Liver (tissue), 9 donors: ENCODE results near the gene CTNND1. TPM values are rescaled to one million over a fixed set of nuclear protein-coding genes. Genes with fewer than 3 reads are reported as not detected.

Source experiments
- DNase-seq: peaks from one replicate; pipeline ENCODE4 v3.0.0-alpha.2; 2017; ENCODE audit warnings: low spot score
- H3K27ac ChIP-seq, 2 donors: one replicate each; pipeline ENCODE4 v1.7.0; 2013; ENCODE audit warnings: inconsistent platforms in 2 of 2, low read length in 2 of 2, control low read depth in 1 of 2, low read depth in 1 of 2, mild to moderate bottlenecking in 1 of 2
- H3K27me3 ChIP-seq, 4 donors: one replicate each; pipeline versions ENCODE4 v1.6.1 to v1.7.0; 2013; ENCODE audit warnings: low read length in 3 of 4, inconsistent platforms in 1 of 4, mild to moderate bottlenecking in 1 of 4, moderate library complexity in 1 of 4; ENCODE audit not compliant: control insufficient read depth in 4 of 4, insufficient read depth in 4 of 4
- H3K36me3 ChIP-seq, 4 donors: one replicate each; pipeline versions ENCODE4 v1.6.1 to v1.7.0; 2013; ENCODE audit warnings: low read length in 3 of 4, mild to moderate bottlenecking in 3 of 4, low read depth in 1 of 4, moderate library complexity in 1 of 4; ENCODE audit not compliant: control insufficient read depth in 4 of 4, insufficient read depth in 3 of 4
- H3K4me1 ChIP-seq, 4 donors: one replicate each; pipeline versions ENCODE4 v1.6.1 to v1.7.0; 2013; ENCODE audit warnings: low read length in 3 of 4, mild to moderate bottlenecking in 3 of 4, moderate library complexity in 1 of 4; ENCODE audit not compliant: control insufficient read depth in 4 of 4, insufficient read depth in 4 of 4
- H3K4me3 ChIP-seq, 3 donors: one replicate each; pipeline versions ENCODE4 v1.6.1 to v1.7.0; 2013; ENCODE audit warnings: low read length in 3 of 3, control low read depth in 1 of 3, low read depth in 1 of 3, mild to moderate bottlenecking in 1 of 3
- H3K9ac ChIP-seq, 2 donors: one replicate each; pipeline ENCODE4 v1.7.0; 2013; ENCODE audit warnings: low read length in 2 of 2, mild to moderate bottlenecking in 2 of 2, moderate library complexity in 2 of 2, control low read depth in 1 of 2, low read depth in 1 of 2
- H3K9me3 ChIP-seq, 4 donors: one replicate each; pipeline versions ENCODE4 v1.6.1 to v1.7.0; 2013; ENCODE audit warnings: low read length in 3 of 4; ENCODE audit not compliant: control insufficient read depth in 4 of 4
- EGR1 ChIP-seq, 2 donors: IDR thresholded peaks; 2 replicates each; pipeline ENCODE4 v1.6.1; 2016 to 2018; ENCODE audit warnings: antibody characterized with exemption in 2 of 2, low read depth in 2 of 2
- FOXA1 ChIP-seq: IDR thresholded peaks from 2 replicates; pipeline ENCODE4 v1.6.1; 2016; ENCODE audit warnings: antibody characterized with exemption
- FOXA2 ChIP-seq: IDR thresholded peaks from 2 replicates; pipeline ENCODE4 v1.6.1; 2016; ENCODE audit warnings: antibody characterized with exemption
- GABPA ChIP-seq, 2 donors: IDR thresholded peaks in 1 of 2; conservative IDR thresholded peaks in 1 of 2; 2 replicates each; pipeline ENCODE4 v1.6.1; 2016; ENCODE audit warnings: antibody characterized with exemption in 2 of 2, mild to moderate bottlenecking in 1 of 2, moderate library complexity in 1 of 2
- HNF4A ChIP-seq, 2 donors: conservative IDR thresholded peaks; 2 replicates each; pipeline ENCODE4 v1.6.1; 2016; ENCODE audit warnings: antibody characterized with exemption in 2 of 2, mild to moderate bottlenecking in 2 of 2
- HNF4G ChIP-seq: IDR thresholded peaks from 2 replicates; pipeline ENCODE4 v1.6.1; 2016; ENCODE audit warnings: antibody characterized with exemption
- JUND ChIP-seq, 2 donors: IDR thresholded peaks; 2 replicates each; pipeline ENCODE4 v1.6.1; 2016; ENCODE audit warnings: antibody characterized with exemption in 2 of 2
- NR2F2 ChIP-seq: IDR thresholded peaks from 2 replicates; pipeline ENCODE4 v1.6.1; 2016; ENCODE audit warnings: antibody characterized with exemption
- RAD21 ChIP-seq, 2 donors: IDR thresholded peaks; 2 replicates each; pipeline ENCODE4 v1.6.1; 2016; ENCODE audit warnings: antibody characterized with exemption in 2 of 2, mild to moderate bottlenecking in 2 of 2
- RXRA ChIP-seq, 2 donors: IDR thresholded peaks; 2 replicates each; pipeline ENCODE4 v1.6.1; 2017 to 2018; ENCODE audit warnings: antibody characterized with exemption in 2 of 2, mild to moderate bottlenecking in 1 of 2
- SP1 ChIP-seq: IDR thresholded peaks from 2 replicates; pipeline ENCODE4 v1.6.1; 2018; ENCODE audit warnings: antibody characterized with exemption, mild to moderate bottlenecking
- TAF1 ChIP-seq: conservative IDR thresholded peaks from 2 replicates; pipeline ENCODE4 v1.6.1; 2016; ENCODE audit warnings: antibody characterized with exemption, mild to moderate bottlenecking
- YY1 ChIP-seq: IDR thresholded peaks from 2 replicates; pipeline ENCODE4 v1.6.1; 2016; ENCODE audit warnings: antibody characterized with exemption, mild to moderate bottlenecking
- WGBS: extraction: QIAGEN DNeasy Blood & Tissue Kit; methylation state at CpG from one replicate; pipeline ENCODE4 v1.1.7; 2013; 5-methylcytosine and 5-hydroxymethylcytosine counted together
- polyA plus RNA-seq, 2 donors: library from polyadenylated mRNA; stranded (reverse) in 1 of 2; unstranded in 1 of 2; fragments of 200-250 nt in 1 of 2; fragments of >200 nt in 1 of 2; fragmentation: Nextera tagmentation in 1 of 2; extraction: Ambion mirVana in 1 of 2; gene quantifications; one replicate each; pipeline versions ENCODE4 v1.2.1 to v1.2.3, GENCODE V29; 2013 to 2015
- total RNA-seq, 2 donors: library from RNA; depleted of rRNA; stranded (reverse); fragments of >200 nt; gene quantifications; one replicate each; pipeline ENCODE4 v1.2.3, GENCODE V29; 2014
- TF ChIP-seq, protein P1 (sequence below): IDR thresholded peaks from 2 replicates; pipeline ENCODE4 v1.6.1; 2016; ENCODE audit warnings: antibody characterized with exemption, mild to moderate bottlenecking
- TF ChIP-seq, protein P2 (sequence below): IDR thresholded peaks from 2 replicates; pipeline ENCODE4 v1.6.1; 2016; ENCODE audit warnings: antibody characterized with exemption
- TF ChIP-seq, protein P3 (sequence below): fragments of 150-350 bp; IDR thresholded peaks from 2 replicates; pipeline ENCODE4 v1.5.1; 2017; ENCODE audit warnings: improper control_type of control experiment, low read depth, low read length; ENCODE audit not compliant: missing input control
- TF ChIP-seq, protein P4 (sequence below): IDR thresholded peaks from 2 replicates; pipeline ENCODE4 v1.6.1; 2016; ENCODE audit warnings: antibody characterized with exemption
- TF ChIP-seq, protein P5 (sequence below): IDR thresholded peaks from 2 replicates; pipeline ENCODE4 v1.6.1; 2016; ENCODE audit warnings: antibody characterized with exemption
- donor health status: healthy.
- donor health status: healthy.
- donor health status: healthy.
- donor health status: healthy.
- donor health status: healthy.

The CTNND1 gene
- total and polyA plus RNA-seq, 4 donors, result 21.5 to 97.1 (median 58.0) TPM

DNA sequence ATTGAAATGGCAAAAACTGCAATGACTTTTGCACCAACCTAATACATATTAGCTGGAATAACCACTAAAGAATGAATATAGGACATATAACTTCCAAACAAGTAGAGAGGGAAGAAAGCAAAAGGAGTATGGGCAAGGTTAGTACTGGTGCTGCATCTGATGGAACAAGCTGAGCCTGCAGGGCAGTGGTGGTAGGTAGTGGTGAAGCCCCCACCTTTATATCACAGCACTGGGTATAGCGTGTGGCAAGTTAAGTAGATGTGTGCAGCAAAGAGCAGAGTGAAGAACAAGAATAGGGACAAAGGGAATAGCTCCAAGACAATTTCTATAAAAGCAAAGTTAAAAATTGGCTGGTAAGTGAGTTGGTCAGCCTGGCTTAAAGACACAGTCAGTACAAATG lies 62.3 kb downstream of the CTNND1 start:
- H3K9ac ChIP-seq, result no peak overlapping the region
- no peaks in the 10 kb centered on the region for H3K4me1 ChIP-seq
- no peak overlapping the region for H3K27ac ChIP-seq
- no peaks in the 10 kb centered on the region for H3K36me3 ChIP-seq
- DNase-seq, result no peak
- 89% methylated on average over 1 of the region's 1 CpG for WGBS
- TF ChIP-seq FOXA2 (no peak), TAF1 (no peak), YY1 (no peak), SP1 (no peak), GABPA (IDR thresholded peaks at IDR 0.05 in 1 of 2, conservative IDR thresholded peaks at IDR 0.05 in 1 of 2) (no peak), RAD21 (IDR thresholded peaks at IDR 0.05) (no peak), RXRA (IDR thresholded peaks at IDR 0.05) (no peak), HNF4G (no peak), NR2F2 (no peak), JUND (IDR thresholded peaks at IDR 0.05) (no peak), EGR1 (IDR thresholded peaks at IDR 0.05; ENCODE audit: low read depth in 2 of 2) (no peak), HNF4A (conservative IDR thresholded peaks at IDR 0.05) (no peak), FOXA1 (no peak)
- TF ChIP-seq, protein P1, sequence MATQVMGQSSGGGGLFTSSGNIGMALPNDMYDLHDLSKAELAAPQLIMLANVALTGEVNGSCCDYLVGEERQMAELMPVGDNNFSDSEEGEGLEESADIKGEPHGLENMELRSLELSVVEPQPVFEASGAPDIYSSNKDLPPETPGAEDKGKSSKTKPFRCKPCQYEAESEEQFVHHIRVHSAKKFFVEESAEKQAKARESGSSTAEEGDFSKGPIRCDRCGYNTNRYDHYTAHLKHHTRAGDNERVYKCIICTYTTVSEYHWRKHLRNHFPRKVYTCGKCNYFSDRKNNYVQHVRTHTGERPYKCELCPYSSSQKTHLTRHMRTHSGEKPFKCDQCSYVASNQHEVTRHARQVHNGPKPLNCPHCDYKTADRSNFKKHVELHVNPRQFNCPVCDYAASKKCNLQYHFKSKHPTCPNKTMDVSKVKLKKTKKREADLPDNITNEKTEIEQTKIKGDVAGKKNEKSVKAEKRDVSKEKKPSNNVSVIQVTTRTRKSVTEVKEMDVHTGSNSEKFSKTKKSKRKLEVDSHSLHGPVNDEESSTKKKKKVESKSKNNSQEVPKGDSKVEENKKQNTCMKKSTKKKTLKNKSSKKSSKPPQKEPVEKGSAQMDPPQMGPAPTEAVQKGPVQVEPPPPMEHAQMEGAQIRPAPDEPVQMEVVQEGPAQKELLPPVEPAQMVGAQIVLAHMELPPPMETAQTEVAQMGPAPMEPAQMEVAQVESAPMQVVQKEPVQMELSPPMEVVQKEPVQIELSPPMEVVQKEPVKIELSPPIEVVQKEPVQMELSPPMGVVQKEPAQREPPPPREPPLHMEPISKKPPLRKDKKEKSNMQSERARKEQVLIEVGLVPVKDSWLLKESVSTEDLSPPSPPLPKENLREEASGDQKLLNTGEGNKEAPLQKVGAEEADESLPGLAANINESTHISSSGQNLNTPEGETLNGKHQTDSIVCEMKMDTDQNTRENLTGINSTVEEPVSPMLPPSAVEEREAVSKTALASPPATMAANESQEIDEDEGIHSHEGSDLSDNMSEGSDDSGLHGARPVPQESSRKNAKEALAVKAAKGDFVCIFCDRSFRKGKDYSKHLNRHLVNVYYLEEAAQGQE, result no peak
- TF ChIP-seq, protein P2, sequence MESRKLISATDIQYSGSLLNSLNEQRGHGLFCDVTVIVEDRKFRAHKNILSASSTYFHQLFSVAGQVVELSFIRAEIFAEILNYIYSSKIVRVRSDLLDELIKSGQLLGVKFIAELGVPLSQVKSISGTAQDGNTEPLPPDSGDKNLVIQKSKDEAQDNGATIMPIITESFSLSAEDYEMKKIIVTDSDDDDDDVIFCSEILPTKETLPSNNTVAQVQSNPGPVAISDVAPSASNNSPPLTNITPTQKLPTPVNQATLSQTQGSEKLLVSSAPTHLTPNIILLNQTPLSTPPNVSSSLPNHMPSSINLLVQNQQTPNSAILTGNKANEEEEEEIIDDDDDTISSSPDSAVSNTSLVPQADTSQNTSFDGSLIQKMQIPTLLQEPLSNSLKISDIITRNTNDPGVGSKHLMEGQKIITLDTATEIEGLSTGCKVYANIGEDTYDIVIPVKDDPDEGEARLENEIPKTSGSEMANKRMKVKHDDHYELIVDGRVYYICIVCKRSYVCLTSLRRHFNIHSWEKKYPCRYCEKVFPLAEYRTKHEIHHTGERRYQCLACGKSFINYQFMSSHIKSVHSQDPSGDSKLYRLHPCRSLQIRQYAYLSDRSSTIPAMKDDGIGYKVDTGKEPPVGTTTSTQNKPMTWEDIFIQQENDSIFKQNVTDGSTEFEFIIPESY, result no peak
- TF ChIP-seq, protein P3, sequence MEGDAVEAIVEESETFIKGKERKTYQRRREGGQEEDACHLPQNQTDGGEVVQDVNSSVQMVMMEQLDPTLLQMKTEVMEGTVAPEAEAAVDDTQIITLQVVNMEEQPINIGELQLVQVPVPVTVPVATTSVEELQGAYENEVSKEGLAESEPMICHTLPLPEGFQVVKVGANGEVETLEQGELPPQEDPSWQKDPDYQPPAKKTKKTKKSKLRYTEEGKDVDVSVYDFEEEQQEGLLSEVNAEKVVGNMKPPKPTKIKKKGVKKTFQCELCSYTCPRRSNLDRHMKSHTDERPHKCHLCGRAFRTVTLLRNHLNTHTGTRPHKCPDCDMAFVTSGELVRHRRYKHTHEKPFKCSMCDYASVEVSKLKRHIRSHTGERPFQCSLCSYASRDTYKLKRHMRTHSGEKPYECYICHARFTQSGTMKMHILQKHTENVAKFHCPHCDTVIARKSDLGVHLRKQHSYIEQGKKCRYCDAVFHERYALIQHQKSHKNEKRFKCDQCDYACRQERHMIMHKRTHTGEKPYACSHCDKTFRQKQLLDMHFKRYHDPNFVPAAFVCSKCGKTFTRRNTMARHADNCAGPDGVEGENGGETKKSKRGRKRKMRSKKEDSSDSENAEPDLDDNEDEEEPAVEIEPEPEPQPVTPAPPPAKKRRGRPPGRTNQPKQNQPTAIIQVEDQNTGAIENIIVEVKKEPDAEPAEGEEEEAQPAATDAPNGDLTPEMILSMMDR, result no peak
- TF ChIP-seq, protein P4, sequence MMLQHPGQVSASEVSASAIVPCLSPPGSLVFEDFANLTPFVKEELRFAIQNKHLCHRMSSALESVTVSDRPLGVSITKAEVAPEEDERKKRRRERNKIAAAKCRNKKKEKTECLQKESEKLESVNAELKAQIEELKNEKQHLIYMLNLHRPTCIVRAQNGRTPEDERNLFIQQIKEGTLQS, result no peak
- TF ChIP-seq, protein P5, sequence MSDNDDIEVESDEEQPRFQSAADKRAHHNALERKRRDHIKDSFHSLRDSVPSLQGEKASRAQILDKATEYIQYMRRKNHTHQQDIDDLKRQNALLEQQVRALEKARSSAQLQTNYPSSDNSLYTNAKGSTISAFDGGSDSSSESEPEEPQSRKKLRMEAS, result no peak
- H3K4me3 ChIP-seq, result no peak overlapping the region
- no peaks in the 10 kb centered on the region for H3K9me3 ChIP-seq
- H3K27me3 ChIP-seq, result no peaks in the 10 kb centered on the region

DNA sequence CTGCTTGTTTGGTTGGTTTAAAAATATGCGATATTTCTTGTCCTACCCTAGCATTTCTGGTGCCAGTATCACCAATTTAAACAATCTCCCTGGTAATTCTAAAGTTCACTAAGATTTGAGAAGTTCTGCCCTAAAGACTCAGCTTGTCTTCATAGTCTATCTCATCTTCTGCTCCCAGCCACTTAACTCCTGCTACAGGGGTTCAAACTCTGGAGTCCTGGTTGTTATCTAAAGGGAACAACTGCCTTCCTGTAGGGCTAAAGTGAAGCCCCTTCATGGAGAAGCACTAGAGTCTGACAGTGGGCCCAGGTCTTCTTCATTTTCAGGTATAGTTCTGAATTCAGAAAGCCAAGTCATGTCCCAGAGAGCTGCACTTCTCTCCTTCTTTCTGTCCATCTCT lies 73.2 kb downstream of the CTNND1 start:
- 81% methylated on average over 1 of the region's 1 CpG for WGBS
- H3K4me3 ChIP-seq, result no peak overlapping the region
- TF ChIP-seq HNF4G (no peak), EGR1 (IDR thresholded peaks at IDR 0.05; ENCODE audit: low read depth in 2 of 2) (no peak), RAD21 (IDR thresholded peaks at IDR 0.05) (no peak)
- TF ChIP-seq, protein P5, result no peak
- TF ChIP-seq, protein P2, result no peak
- TF ChIP-seq, protein P1, result no peak
- H3K9me3 ChIP-seq, result no peaks in the 10 kb centered on the region
- H3K9ac ChIP-seq, result no peak overlapping the region
- H3K27ac ChIP-seq, result no peak overlapping the region
- DNase-seq, result no peak
- no peaks in the 10 kb centered on the region for H3K36me3 ChIP-seq
- no peaks in the 10 kb centered on the region for H3K4me1 ChIP-seq
- no peaks in the 10 kb centered on the region for H3K27me3 ChIP-seq
